K562 (cell line): ENCODE data around the gene ADAT3. TPM values are rescaled to one million over a fixed set of nuclear protein-coding genes. Genes with fewer than 3 reads are reported as not detected.

Experiments used
- PHB ChIP-seq: fragments of 250-450 bp; sonication (Bioruptor Pico); IDR thresholded peaks from 2 replicates; pipeline ENCODE4 v1.5.0; 2021
- PHF8 ChIP-seq: fragments of 200-600 bp; sonication (generic); IDR thresholded peaks from 2 replicates; pipeline ENCODE4 v1.6.1; 2012; ENCODE audit warnings: mixed run types, mild to moderate bottlenecking, inconsistent platforms, low read length, moderate library complexity, borderline replicate concordance
- RBM39 ChIP-seq: fragments of 200-400 bp; formaldehyde crosslinking; optimal IDR thresholded peaks from 2 replicates; pipeline ENCODE3; 2018; ENCODE audit warnings: low read depth, low read length
- SLC30A9 ChIP-seq: fragments of 250-450 bp; sonication (Bioruptor Pico); IDR thresholded peaks from 2 replicates; pipeline ENCODE4 v1.8.0; 2022; ENCODE audit warnings: mild to moderate bottlenecking, moderate library complexity
- ZEB2 ChIP-seq: fragments of 450-650 bp; IDR thresholded peaks from 2 replicates; pipeline ENCODE4 v1.6.1; 2016
- ZNF79 ChIP-seq: fragments of 250-450 bp; sonication (Bioruptor Pico); IDR thresholded peaks from 2 replicates; pipeline ENCODE4 v1.4.0; 2020; ENCODE audit warnings: low read depth, mild to moderate bottlenecking, moderate library complexity
- polyA plus RNA-seq, 8 experiments: library from polyadenylated mRNA; depleted of rRNA in 4 of 8; stranded (reverse) in 5 of 8; unstranded in 3 of 8; fragments of >200 nt; fragmentation: Nextera tagmentation in 2 of 8; fragmentation: Illumina TruSeq in 1 of 8; extraction: Ambion mirVana in 2 of 8; extraction: Trizol in 1 of 8; gene quantifications; 2 replicates each; pipeline versions ENCODE4 v1.2.1 to v1.2.3, GENCODE V29; 2011 to 2014; ENCODE audit warnings: inconsistent platforms in 1 of 8, missing spikeins in 1 of 8
- total RNA-seq, 7 experiments: library from RNA; depleted of rRNA in 6 of 7; stranded (reverse); fragments of >200 nt in 6 of 7; fragmentation: Illumina TruSeq in 2 of 7; extraction: Trizol in 2 of 7; gene quantifications; 2 replicates each; pipeline versions ENCODE4 v1.2.1 to v1.2.3, GENCODE V29; 2011 to 2021; ENCODE audit warnings: low replicate concordance in 1 of 7
- TF ChIP-seq, protein P1 (sequence below): fragments of 450-650 bp; formaldehyde crosslinking; conservative IDR thresholded peaks from 2 replicates; pipeline ENCODE4 v1.4.0; 2022; ENCODE audit warnings: mild to moderate bottlenecking, missing genetic modification characterization
- TF ChIP-seq, protein P2 (sequence below), 2 experiments: fragments of 450-650 bp in 1 of 2; IDR thresholded peaks; 2 replicates each; pipeline ENCODE4 v1.6.1; 2011 to 2017; ENCODE audit warnings: low read depth in 2 of 2, antibody characterized with exemption in 1 of 2, borderline replicate concordance in 1 of 2, low read length in 1 of 2, mild to moderate bottlenecking in 1 of 2, mixed read lengths in 1 of 2; ENCODE audit not compliant: control insufficient read depth in 1 of 2
- TF ChIP-seq, protein P3 (sequence below): sonication (generic); formaldehyde crosslinking; IDR thresholded peaks from 2 replicates; pipeline ENCODE4 v1.8.0; 2022; ENCODE audit warnings: mild to moderate bottlenecking, missing genetic modification reagents, borderline replicate concordance
- TF ChIP-seq, protein P4 (sequence below): fragments of 450-650 bp; formaldehyde crosslinking; IDR thresholded peaks from 2 replicates; pipeline ENCODE4 v1.4.0; 2020; ENCODE audit warnings: mild to moderate bottlenecking
- TF ChIP-seq, protein P5 (sequence below): sonication (generic); formaldehyde crosslinking; IDR thresholded peaks from 2 replicates; pipeline ENCODE4 v1.8.1; 2023; ENCODE audit warnings: mild to moderate bottlenecking, missing genetic modification reagents

Gene ADAT3
- total and polyA plus RNA-seq, 9 of the 15 experiments (the other 6 are each of a cell fraction or from before 2014, with no cell fraction given), result 0.67 to 15.6 (median 7.8) TPM; not detected in 4

DNA sequence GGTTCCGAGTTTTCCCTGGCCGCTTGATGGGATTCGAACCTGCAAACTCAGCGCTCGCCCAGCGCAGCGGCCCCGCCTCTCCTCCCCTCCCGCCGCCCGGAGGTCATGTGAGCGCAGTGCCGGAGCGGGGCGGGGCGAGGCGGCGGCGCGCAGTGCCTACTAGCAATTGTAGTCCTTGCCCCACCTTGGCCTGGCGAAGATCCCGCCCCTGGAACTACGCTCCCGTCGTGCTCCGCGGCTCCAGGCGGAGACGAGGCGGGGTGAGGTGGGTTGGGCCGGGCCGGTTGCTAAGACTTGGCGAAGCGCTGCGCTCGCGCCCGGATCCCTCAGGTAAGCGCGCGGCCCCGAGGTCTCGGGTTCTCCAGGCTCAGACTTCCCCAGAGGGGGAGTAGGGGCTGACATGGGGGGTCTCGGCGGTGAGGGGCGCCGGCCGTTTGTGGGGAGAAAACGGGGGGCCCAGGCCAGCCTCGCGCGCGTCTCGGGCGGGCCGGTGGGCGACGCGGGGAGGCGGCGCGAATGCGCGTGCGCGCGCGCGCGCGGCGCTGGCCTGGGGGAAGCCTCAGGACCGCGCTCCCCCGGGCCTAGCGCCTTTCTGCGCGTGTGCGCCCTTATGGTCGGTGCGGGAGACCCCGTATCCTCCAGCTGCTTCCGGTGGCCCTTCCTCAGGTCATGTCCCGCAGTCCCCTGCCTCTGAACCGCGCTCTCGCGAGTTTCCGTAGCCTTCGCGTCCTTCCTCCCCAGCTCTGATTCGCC lies at the start of gene ADAT3, which contains the start of gene SCAMP4 (continued):
- TF ChIP-seq, protein P1, sequence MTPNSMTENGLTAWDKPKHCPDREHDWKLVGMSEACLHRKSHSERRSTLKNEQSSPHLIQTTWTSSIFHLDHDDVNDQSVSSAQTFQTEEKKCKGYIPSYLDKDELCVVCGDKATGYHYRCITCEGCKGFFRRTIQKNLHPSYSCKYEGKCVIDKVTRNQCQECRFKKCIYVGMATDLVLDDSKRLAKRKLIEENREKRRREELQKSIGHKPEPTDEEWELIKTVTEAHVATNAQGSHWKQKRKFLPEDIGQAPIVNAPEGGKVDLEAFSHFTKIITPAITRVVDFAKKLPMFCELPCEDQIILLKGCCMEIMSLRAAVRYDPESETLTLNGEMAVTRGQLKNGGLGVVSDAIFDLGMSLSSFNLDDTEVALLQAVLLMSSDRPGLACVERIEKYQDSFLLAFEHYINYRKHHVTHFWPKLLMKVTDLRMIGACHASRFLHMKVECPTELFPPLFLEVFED (CRISPR knock-in tag), result no peak
- 0 out of 2 replicates have a peak, but pooled peaks have one; percentile 27 for TF ChIP-seq SLC30A9
- no peak for TF ChIP-seq ZEB2
- TF ChIP-seq ZNF79, result no peak
- TF ChIP-seq RBM39, result no peak
- TF ChIP-seq, protein P2, sequence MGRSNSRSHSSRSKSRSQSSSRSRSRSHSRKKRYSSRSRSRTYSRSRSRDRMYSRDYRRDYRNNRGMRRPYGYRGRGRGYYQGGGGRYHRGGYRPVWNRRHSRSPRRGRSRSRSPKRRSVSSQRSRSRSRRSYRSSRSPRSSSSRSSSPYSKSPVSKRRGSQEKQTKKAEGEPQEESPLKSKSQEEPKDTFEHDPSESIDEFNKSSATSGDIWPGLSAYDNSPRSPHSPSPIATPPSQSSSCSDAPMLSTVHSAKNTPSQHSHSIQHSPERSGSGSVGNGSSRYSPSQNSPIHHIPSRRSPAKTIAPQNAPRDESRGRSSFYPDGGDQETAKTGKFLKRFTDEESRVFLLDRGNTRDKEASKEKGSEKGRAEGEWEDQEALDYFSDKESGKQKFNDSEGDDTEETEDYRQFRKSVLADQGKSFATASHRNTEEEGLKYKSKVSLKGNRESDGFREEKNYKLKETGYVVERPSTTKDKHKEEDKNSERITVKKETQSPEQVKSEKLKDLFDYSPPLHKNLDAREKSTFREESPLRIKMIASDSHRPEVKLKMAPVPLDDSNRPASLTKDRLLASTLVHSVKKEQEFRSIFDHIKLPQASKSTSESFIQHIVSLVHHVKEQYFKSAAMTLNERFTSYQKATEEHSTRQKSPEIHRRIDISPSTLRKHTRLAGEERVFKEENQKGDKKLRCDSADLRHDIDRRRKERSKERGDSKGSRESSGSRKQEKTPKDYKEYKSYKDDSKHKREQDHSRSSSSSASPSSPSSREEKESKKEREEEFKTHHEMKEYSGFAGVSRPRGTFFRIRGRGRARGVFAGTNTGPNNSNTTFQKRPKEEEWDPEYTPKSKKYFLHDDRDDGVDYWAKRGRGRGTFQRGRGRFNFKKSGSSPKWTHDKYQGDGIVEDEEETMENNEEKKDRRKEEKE (IDR thresholded peaks at IDR 0.05; ENCODE audit: borderline replicate concordance in 1 of 2, control insufficient read depth in 1 of 2, low read depth in 2 of 2, low read length in 1 of 2), result peak in 1 of 2 experiments; percentile 87; a peak in 2 of 4 replicates
- TF ChIP-seq, protein P3, sequence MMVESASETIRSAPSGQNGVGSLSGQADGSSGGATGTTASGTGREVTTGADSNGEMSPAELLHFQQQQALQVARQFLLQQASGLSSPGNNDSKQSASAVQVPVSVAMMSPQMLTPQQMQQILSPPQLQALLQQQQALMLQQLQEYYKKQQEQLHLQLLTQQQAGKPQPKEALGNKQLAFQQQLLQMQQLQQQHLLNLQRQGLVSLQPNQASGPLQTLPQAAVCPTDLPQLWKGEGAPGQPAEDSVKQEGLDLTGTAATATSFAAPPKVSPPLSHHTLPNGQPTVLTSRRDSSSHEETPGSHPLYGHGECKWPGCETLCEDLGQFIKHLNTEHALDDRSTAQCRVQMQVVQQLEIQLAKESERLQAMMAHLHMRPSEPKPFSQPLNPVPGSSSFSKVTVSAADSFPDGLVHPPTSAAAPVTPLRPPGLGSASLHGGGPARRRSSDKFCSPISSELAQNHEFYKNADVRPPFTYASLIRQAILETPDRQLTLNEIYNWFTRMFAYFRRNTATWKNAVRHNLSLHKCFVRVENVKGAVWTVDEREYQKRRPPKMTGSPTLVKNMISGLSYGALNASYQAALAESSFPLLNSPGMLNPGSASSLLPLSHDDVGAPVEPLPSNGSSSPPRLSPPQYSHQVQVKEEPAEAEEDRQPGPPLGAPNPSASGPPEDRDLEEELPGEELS (CRISPR knock-in tag), result 0 out of 2 replicates have a peak, but pooled peaks have one; percentile 52
- TF ChIP-seq PHB (CRISPR knock-in tag), result no peak
- TF ChIP-seq PHF8, result peak; percentile 75; the same call in 1 of the 2 replicates
- TF ChIP-seq, protein P4, sequence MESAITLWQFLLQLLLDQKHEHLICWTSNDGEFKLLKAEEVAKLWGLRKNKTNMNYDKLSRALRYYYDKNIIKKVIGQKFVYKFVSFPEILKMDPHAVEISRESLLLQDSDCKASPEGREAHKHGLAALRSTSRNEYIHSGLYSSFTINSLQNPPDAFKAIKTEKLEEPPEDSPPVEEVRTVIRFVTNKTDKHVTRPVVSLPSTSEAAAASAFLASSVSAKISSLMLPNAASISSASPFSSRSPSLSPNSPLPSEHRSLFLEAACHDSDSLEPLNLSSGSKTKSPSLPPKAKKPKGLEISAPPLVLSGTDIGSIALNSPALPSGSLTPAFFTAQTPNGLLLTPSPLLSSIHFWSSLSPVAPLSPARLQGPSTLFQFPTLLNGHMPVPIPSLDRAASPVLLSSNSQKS, result no peak
- TF ChIP-seq, protein P5, sequence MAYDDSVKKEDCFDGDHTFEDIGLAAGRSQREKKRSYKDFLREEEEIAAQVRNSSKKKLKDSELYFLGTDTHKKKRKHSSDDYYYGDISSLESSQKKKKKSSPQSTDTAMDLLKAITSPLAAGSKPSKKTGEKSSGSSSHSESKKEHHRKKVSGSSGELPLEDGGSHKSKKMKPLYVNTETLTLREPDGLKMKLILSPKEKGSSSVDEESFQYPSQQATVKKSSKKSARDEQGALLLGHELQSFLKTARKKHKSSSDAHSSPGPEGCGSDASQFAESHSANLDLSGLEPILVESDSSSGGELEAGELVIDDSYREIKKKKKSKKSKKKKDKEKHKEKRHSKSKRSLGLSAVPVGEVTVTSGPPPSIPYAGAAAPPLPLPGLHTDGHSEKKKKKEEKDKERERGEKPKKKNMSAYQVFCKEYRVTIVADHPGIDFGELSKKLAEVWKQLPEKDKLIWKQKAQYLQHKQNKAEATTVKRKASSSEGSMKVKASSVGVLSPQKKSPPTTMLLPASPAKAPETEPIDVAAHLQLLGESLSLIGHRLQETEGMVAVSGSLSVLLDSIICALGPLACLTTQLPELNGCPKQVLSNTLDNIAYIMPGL (CRISPR knock-in tag), result 0 out of 2 replicates have a peak, but pooled peaks have one; percentile 37
